ENCODE measurements around the gene METTL2B.

Gene METTL2B

DNA sequence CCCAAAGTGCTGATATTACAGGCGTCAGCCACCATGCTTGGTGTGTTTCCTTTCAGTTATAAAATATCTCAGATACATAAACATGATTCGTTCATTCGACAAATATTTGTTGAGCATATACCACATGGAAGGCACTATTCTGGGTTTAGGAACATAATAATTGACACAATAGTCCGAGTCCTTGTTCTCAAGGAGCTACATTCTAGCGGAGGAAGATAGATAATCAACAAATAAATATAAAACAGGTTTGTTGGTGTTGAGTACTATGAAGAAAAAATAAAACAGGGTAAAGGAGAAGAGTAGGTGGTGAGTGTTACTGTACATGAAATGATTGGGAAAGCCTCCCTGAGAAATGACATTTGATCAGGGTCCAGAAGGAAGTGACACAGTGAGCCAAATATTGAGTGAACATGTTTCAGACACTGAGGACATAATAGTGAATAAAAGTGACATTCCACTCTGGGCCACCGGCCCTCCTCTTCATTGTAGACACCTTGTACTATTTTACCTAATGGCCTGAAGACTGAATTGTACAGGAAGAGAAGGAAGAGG is 27.7 kb upstream of the METTL2B start:
- TF ChIP-seq, protein P1, sequence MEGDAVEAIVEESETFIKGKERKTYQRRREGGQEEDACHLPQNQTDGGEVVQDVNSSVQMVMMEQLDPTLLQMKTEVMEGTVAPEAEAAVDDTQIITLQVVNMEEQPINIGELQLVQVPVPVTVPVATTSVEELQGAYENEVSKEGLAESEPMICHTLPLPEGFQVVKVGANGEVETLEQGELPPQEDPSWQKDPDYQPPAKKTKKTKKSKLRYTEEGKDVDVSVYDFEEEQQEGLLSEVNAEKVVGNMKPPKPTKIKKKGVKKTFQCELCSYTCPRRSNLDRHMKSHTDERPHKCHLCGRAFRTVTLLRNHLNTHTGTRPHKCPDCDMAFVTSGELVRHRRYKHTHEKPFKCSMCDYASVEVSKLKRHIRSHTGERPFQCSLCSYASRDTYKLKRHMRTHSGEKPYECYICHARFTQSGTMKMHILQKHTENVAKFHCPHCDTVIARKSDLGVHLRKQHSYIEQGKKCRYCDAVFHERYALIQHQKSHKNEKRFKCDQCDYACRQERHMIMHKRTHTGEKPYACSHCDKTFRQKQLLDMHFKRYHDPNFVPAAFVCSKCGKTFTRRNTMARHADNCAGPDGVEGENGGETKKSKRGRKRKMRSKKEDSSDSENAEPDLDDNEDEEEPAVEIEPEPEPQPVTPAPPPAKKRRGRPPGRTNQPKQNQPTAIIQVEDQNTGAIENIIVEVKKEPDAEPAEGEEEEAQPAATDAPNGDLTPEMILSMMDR (IDR thresholded peaks at IDR 0.05; ENCODE audit: borderline replicate concordance, insufficient read depth, low read depth, low read length) = no peak

DNA sequence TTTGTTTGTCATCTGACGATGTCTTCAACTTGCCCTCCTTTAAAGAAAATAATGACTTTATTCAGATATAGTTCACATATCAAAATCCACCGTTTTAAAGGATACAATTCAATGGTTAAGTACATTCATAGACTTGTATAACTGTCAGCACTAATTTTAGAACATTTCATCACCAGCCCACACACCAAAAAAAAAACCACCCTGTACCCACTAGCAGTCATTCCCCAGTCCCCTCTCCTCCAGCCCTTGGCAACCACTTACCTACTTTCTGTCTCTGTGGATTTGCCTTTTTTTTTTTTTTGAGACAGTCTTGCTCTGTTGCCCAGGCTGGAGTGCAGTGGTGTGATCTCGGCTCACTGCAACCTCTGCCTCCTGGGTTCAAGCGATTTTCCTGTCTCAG is 26.1 kb upstream of the METTL2B start:
- H3K4me3 ChIP-seq (ENCODE audit: low read depth, low read length) = no peak overlapping the region
- TF ChIP-seq, protein P1 (IDR thresholded peaks at IDR 0.05; ENCODE audit: borderline replicate concordance, insufficient read depth, low read depth, low read length) = no peak

More for the DNA sequence above, 27.7 kb upstream of the METTL2B start:
- H3K4me3 ChIP-seq (ENCODE audit: low read depth, low read length) = no peak overlapping the region

DNA sequence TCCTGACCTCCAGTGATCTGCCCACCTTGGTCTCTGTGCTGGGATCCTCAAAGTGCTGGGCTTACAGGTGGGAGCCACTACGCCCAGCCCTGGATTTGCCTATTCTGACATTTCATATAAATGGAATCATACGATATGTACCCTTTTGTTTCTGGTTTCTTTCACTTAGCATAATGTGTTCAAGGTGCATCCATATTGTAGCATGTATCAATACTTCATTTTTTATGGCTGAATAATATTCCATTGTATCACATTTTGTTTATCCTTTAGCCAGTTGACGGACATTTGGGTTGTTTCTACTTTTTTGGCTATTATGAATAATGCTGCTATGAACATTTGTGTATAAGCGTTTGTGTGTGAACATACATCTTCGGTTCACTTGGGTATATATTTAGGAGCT is 25.6 kb upstream of the METTL2B start:
- no peak overlapping the region for H3K4me3 ChIP-seq (ENCODE audit: low read depth, low read length)
- TF ChIP-seq, protein P1 (IDR thresholded peaks at IDR 0.05; ENCODE audit: borderline replicate concordance, insufficient read depth, low read depth, low read length) = no peak

DNA sequence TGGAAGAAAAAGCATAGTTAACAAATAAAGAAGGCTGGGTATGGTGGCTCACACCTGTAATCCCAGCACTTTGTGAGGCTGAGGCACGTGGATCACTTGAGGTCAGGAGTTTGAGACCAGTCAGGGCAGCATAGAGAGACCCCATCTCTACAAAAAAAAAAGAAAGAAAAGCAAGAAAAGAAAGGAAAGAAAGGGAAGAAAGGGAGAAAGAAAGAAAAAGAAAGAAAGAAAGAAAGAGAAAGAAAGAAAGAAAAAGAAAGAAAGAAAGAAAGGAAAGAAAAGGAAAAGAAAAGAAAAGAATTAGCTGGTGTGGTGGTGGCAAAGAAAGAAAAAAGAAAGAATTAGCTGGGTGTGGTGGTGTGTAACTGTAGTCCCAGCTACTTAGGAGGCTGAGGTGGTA is 24.0 kb upstream of the METTL2B start:
- TF ChIP-seq, protein P1 (IDR thresholded peaks at IDR 0.05; ENCODE audit: borderline replicate concordance, insufficient read depth, low read depth, low read length) = no peak

DNA sequence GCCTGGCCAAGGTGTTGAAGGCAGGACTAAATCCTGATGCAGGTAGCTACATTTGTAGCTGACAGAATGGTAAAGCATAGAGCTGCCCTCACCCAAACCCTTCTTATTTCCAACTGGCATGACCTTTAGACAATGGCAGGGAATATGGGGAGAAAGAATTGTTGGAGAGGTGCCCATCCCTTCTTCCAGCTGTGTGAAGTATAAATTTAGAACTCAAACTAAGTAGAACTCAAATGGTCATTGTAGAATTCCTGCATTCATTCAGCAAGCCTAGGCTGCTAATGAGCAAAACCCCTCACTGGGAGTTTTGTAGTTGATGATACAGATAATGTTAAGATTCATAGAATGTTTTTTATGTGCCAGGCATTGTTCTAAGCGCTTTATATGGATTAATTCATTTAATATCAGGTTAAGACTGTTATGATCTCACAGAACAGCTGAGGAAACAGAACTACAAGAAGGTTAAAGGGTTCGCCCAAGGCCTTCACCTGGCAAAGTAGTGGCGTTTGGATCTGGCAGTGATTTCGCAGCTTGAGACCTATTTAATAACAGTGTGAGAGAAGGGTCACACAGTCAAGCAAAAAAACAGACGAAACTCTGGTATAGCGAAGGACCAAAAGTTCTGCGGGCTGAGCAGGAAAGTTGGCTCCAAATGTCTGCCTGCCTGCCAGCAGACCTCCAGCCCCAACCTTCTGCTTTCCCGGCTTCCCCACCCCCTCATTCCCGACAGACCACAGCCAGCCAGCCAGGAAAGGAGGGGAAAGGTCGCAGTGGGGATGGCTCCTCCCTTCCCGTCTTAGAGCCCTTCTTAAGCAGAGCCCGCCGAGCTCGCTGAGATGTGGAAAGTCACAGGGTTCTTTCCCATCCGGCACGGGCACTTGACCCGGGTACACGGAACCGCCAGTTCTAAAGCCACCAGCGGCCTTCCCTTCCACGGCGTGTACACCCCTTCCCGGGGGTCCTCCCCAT is 22.4 kb upstream of the METTL2B start:
- no peak overlapping the region for H3K4me3 ChIP-seq (ENCODE audit: low read depth, low read length)
- TF ChIP-seq, protein P1 (IDR thresholded peaks at IDR 0.05; ENCODE audit: borderline replicate concordance, insufficient read depth, low read depth, low read length) = no peak

More for the DNA sequence above, 24.0 kb upstream of the METTL2B start:
- no peak overlapping the region for H3K4me3 ChIP-seq (ENCODE audit: low read depth, low read length)

DNA sequence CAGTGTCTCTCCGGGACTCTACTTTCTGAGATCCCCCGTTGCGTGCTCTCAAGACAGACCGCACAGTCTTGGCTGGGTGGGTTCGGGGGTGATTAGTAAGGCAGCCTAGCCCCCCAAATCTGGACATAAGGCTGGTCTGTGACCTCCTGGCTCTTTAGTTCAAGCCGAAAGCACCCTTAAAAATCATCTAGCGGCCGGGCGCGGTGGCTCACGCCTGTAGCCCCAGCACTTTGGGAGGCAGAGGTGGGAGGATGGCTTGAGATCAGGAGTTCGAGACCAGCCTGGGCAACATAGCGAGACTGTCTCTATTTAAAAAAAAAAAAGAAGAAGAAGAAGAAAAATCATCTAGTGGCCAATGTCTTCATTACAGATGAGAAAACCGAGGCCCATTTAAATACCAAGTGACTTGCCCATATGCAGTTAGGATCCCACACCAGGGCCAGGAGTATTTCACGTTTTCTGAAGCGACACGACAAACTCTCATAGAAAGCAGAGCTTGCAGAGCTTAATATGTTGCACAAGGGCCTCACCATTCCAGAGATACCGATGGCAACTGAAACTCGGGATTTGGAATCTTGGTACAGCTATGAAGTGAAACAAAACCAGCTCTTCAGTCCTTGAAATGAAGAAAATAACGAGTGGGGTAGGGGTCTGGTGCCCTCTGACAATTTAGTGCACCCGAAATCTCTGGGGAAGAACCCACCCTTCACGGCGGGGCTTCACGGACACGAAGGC is 21.6 kb upstream of the METTL2B start:
- peak overlapping the region; percentile 97 for H3K4me3 ChIP-seq (ENCODE audit: low read depth, low read length)
- TF ChIP-seq, protein P1 (IDR thresholded peaks at IDR 0.05; ENCODE audit: borderline replicate concordance, insufficient read depth, low read depth, low read length) = no peak
